Esophagus muscularis mucosa (tissue), 4 donors: ENCODE data around the gene TSPAN16. TPM values are rescaled to one million over a fixed set of nuclear protein-coding genes. Genes with fewer than 3 reads are reported as not detected.
A peak's percentile ranks its signal among the peaks of the same experiment; 100 is the strongest.

ENCODE experiments used
- DNase-seq: peaks from one replicate; pipeline ENCODE4 v3.0.0-alpha.2; 2017; ENCODE audit errors: extremely low spot score
- H3K27ac ChIP-seq, 4 donors: fragments of 200-600 bp; sonication (generic); replicated peaks in 1 of 4; 1 replicate in 3 of 4; 2 replicates in 1 of 4; pipeline ENCODE4 v1.5.1; 2016 to 2019; ENCODE audit warnings: mild to moderate bottlenecking in 1 of 4
- H3K27me3 ChIP-seq, 4 donors: fragments of 200-600 bp; sonication (generic); one replicate each; pipeline versions ENCODE4 v1.5.1 to v1.6.0; 2016 to 2019
- H3K36me3 ChIP-seq, 4 donors: fragments of 200-600 bp; sonication (generic); one replicate each; pipeline ENCODE4 v1.5.1; 2016 to 2019
- H3K4me1 ChIP-seq, 4 donors: fragments of 200-600 bp; sonication (generic); one replicate each; pipeline ENCODE4 v1.5.1; 2016 to 2019
- H3K4me3 ChIP-seq, 4 donors: fragments of 200-600 bp; sonication (generic); 1 replicate in 2 of 4; 2 replicates in 2 of 4; pipeline ENCODE4 v1.5.1; 2016 to 2019; ENCODE audit warnings: mild to moderate bottlenecking in 4 of 4, moderate library complexity in 1 of 4
- H3K9me3 ChIP-seq, 4 donors: fragments of 200-600 bp; sonication (generic); 1 replicate in 3 of 4; 2 replicates in 1 of 4; pipeline ENCODE4 v1.5.1; 2016 to 2019
- CTCF ChIP-seq, 3 experiments: fragments of 200-600 bp in 2 of 3; fragments of 450-650 bp in 1 of 3; sonication (generic) in 2 of 3; IDR thresholded peaks; one replicate each; pipeline ENCODE4 v1.5.1; 2017 to 2019; ENCODE audit warnings: antibody characterized with exemption in 3 of 3, mild to moderate bottlenecking in 2 of 3, moderate library complexity in 1 of 3
- EP300 ChIP-seq: sonication (generic); formaldehyde crosslinking; IDR thresholded peaks from one replicate; pipeline ENCODE4 v1.6.1; 2017; ENCODE audit warnings: antibody characterized with exemption
- POLR2A ChIP-seq: fragments of 450-650 bp; IDR thresholded peaks from one replicate; pipeline ENCODE4 v1.6.1; 2017; ENCODE audit warnings: antibody characterized with exemption, moderate library complexity, mild to moderate bottlenecking, low read depth
- POLR2AphosphoS5 ChIP-seq, 2 donors: sonication (generic); formaldehyde crosslinking; IDR thresholded peaks; one replicate each; pipeline ENCODE4 v1.6.1; 2017; ENCODE audit warnings: antibody characterized with exemption in 2 of 2
- WGBS: methylation state at CpG from one replicate; pipeline ENCODE4 v1.1.5; 2018; 5-methylcytosine and 5-hydroxymethylcytosine counted together
- intact Hi-C: fragments of 100-400 bp; cut with DNase I; formaldehyde crosslinking; loops from one replicate; pipeline ENCODE4 v1.15.1; 2023
- total RNA-seq, 4 donors: library from RNA; depleted of rRNA; stranded (reverse); fragments of >200 nt; gene quantifications; one replicate each; pipeline versions ENCODE4 v1.1.0 to v1.2.1, GENCODE V29; 2016

Gene TSPAN16
- total RNA-seq, 4 donors from 2014 or later, result not detected

- intact Hi-C loops, result no loop called here
- TF ChIP-seq POLR2A (no peak), CTCF (IDR thresholded peaks at IDR 0.05) (no peak), POLR2AphosphoS5 (IDR thresholded peaks at IDR 0.05) (no peak)
- H3K27ac ChIP-seq, result no peak overlapping the region
- H3K36me3 ChIP-seq, result peaks cover 0 to 17% (median 13%) of the 10 kb centered on the region in 4 donors
- WGBS, result 74% methylated on average over 14 of the region's 14 CpGs
- peaks cover 18 to 40% (median 36%) of the 10 kb centered on the region in 4 donors for H3K4me1 ChIP-seq
- H3K4me3 ChIP-seq, result no peak overlapping the region
- no peak for DNase-seq
- no peaks in the 10 kb centered on the region for H3K27me3 ChIP-seq
- no peaks in the 10 kb centered on the region for H3K9me3 ChIP-seq
Observed at GRCh38 chr19:11321191-11322126, 25.5 kb downstream of the TSPAN16 start.

GRCh38 chr19:11322269-11323024 is 26.5 kb downstream of the TSPAN16 start:
- no peak for TF ChIP-seq POLR2AphosphoS5 (IDR thresholded peaks at IDR 0.05)
- TF ChIP-seq CTCF (IDR thresholded peaks at IDR 0.05), result no peak
- H3K27ac ChIP-seq, result peak overlapping the region; percentile 1 to 81 (median 24)
- no peak for DNase-seq
- WGBS, result 52% methylated on average over 7 of the region's 7 CpGs
- H3K27me3 ChIP-seq, result no peaks in the 10 kb centered on the region
- H3K4me3 ChIP-seq, result no peak overlapping the region
- peaks cover 4 to 27% (median 22%) of the 10 kb centered on the region in 4 donors for H3K36me3 ChIP-seq
- intact Hi-C loops, result no loop called here
- H3K9me3 ChIP-seq, result no peaks in the 10 kb centered on the region
- H3K4me1 ChIP-seq, result peaks cover 18 to 40% (median 36%) of the 10 kb centered on the region in 4 donors

GRCh38 chr19:11323601-11324078 is 27.7 kb downstream of the TSPAN16 start:
- peaks cover 18 to 40% (median 36%) of the 10 kb centered on the region in 4 donors for H3K4me1 ChIP-seq
- peak overlapping the region; percentile 78 to 81 (median 81) for H3K27ac ChIP-seq
- TF ChIP-seq POLR2A (no peak), CTCF (IDR thresholded peaks at IDR 0.05) (no peak), POLR2AphosphoS5 (IDR thresholded peaks at IDR 0.05) (no peak), EP300 (no peak)
- H3K27me3 ChIP-seq, result no peaks in the 10 kb centered on the region
- intact Hi-C loops, result no loop called here
- no peaks in the 10 kb centered on the region for H3K9me3 ChIP-seq
- 75% methylated on average over 5 of the region's 5 CpGs for WGBS
- DNase-seq, result no peak
- H3K36me3 ChIP-seq, result peaks cover 4 to 39% (median 34%) of the 10 kb centered on the region in 4 donors
- no peak overlapping the region for H3K4me3 ChIP-seq

GRCh38 chr19:11324079-11324661 is 28.2 kb downstream of the TSPAN16 start:
- H3K27ac ChIP-seq, result peak overlapping the region; percentile 78 to 81 (median 81)
- intact Hi-C loops, result no loop called here
- no peak for TF ChIP-seq CTCF (IDR thresholded peaks at IDR 0.05)
- peak; percentile 77 to 82 for TF ChIP-seq POLR2AphosphoS5 (IDR thresholded peaks at IDR 0.05)
- peak overlapping the region in 1 of 4 donors; percentile 12 for H3K4me3 ChIP-seq
- WGBS, result 23% methylated on average over 7 of the region's 10 CpGs
- H3K27me3 ChIP-seq, result no peaks in the 10 kb centered on the region
- DNase-seq, result no peak
- H3K36me3 ChIP-seq, result peaks cover 4 to 44% (median 39%) of the 10 kb centered on the region in 4 donors
- H3K9me3 ChIP-seq, result no peaks in the 10 kb centered on the region
- peaks cover 18 to 40% (median 36%) of the 10 kb centered on the region in 4 donors for H3K4me1 ChIP-seq
